OCI-LY7 (cell line): Measurements from ENCODE around the gene TAB2. TPM values are rescaled to one million over a fixed set of nuclear protein-coding genes. Genes with fewer than 3 reads are reported as not detected.

Experiments used
- BruUV-seq: library from RNA; stranded (reverse); fragments of 400-500 nt; replicated peaks from 2 replicates; lab custom pipeline; 2021; lab: Mats Ljungman, UMichigan
- CTCF ChIA-PET: fragments of 300-600 bp; sonication (Branson Sonifier 250); formaldehyde crosslinking; loops from one replicate; lab custom pipeline; 2022; ENCODE audit warnings: antibody characterized with exemption; ENCODE audit not compliant: unreplicated experiment; lab: Charles Lee
- POLR2A ChIA-PET: fragments of 300-600 bp; sonication (Branson Sonifier 250); formaldehyde crosslinking; loops from one replicate; lab custom pipeline; 2022; ENCODE audit warnings: antibody characterized with exemption; lab: Charles Lee
- DNase-seq: peaks from one replicate; pipeline ENCODE4 v3.0.0-alpha.2; 2015; ENCODE audit warnings: low spot score
- H2AFZ ChIP-seq: fragments of 200-600 bp; sonication (generic), shearing (Covaris generic); 2 replicates; pipeline ENCODE4 v1.6.1; 2014; ENCODE audit warnings: mild to moderate bottlenecking, antibody characterized with exemption, low read length, moderate library complexity
- H3K27ac ChIP-seq: fragments of 200-600 bp; sonication (generic); 2 replicates; pipeline ENCODE4 v1.5.1; 2014; ENCODE audit warnings: mixed run types, low read depth, mild to moderate bottlenecking, moderate library complexity, low read length, inconsistent platforms; ENCODE audit not compliant: poor library complexity, severe bottlenecking
- H3K36me3 ChIP-seq: fragments of 200-600 bp; sonication (generic); 2 replicates; pipeline ENCODE4 v1.6.1; 2014; ENCODE audit warnings: mild to moderate bottlenecking, antibody characterized with exemption, low read length, moderate library complexity, mixed read lengths; ENCODE audit not compliant: insufficient read depth
- H3K4me1 ChIP-seq: fragments of 200-600 bp; sonication (generic); 2 replicates; pipeline ENCODE4 v1.5.1; 2014; ENCODE audit warnings: mild to moderate bottlenecking, low read length; ENCODE audit not compliant: insufficient read depth, poor library complexity, severe bottlenecking
- H3K4me2 ChIP-seq: fragments of 200-600 bp; sonication (generic); 2 replicates; pipeline ENCODE4 v1.6.1; 2014; ENCODE audit warnings: mild to moderate bottlenecking, low read length
- H3K4me3 ChIP-seq: fragments of 200-600 bp; sonication (generic); 2 replicates; pipeline ENCODE4 v1.5.1; 2014; ENCODE audit warnings: mild to moderate bottlenecking, low read depth, low read length; ENCODE audit not compliant: poor library complexity, severe bottlenecking
- H3K79me2 ChIP-seq: fragments of 200-600 bp; sonication (generic); 2 replicates; pipeline ENCODE4 v1.6.1; 2016; ENCODE audit warnings: low read depth, mild to moderate bottlenecking, low read length, moderate library complexity, mixed read lengths; ENCODE audit not compliant: insufficient read depth
- H3K9me2 ChIP-seq: fragments of 200-600 bp; sonication (generic); 2 replicates; pipeline ENCODE4 v1.6.1; 2016; ENCODE audit warnings: mild to moderate bottlenecking, low read length, mixed read lengths; ENCODE audit not compliant: insufficient read depth
- H3K9me3 ChIP-seq: fragments of 200-600 bp; sonication (generic); 2 replicates; pipeline ENCODE4 v1.6.1; 2014; ENCODE audit warnings: mild to moderate bottlenecking, mixed run types, low read length, mixed read lengths
- H4K20me1 ChIP-seq: fragments of 200-600 bp; sonication (generic); 2 replicates; pipeline ENCODE4 v1.6.1; 2014; ENCODE audit warnings: mild to moderate bottlenecking, antibody characterized with exemption, low read length, moderate library complexity, mixed read lengths; ENCODE audit not compliant: insufficient read depth
- CTCF ChIP-seq: fragments of 200-600 bp; sonication (generic); conservative IDR thresholded peaks from 2 replicates; pipeline ENCODE4 v1.5.1; 2014; ENCODE audit warnings: mild to moderate bottlenecking, antibody characterized with exemption, low read length, moderate library complexity, mixed read lengths
- EZH2phosphoT487 ChIP-seq: fragments of 200-600 bp; sonication (generic); IDR thresholded peaks from 2 replicates; pipeline ENCODE4 v1.6.1; 2018; ENCODE audit warnings: low read depth, borderline replicate concordance, mild to moderate bottlenecking, mixed run types, antibody characterized with exemption, low read length, moderate library complexity, mixed read lengths
- intact Hi-C: fragments of 100-400 bp; cut with micrococcal nuclease; formaldehyde crosslinking; loops from one replicate; pipeline ENCODE4 v1.10.0; 2022; ENCODE audit not compliant: unreplicated experiment
- total RNA-seq, 2 experiments: library from RNA; depleted of rRNA in 1 of 2; stranded (reverse); fragments of >200 nt in 1 of 2; shearing (Covaris generic) in 1 of 2; gene quantifications; 2 replicates each; pipeline ENCODE4 v1.2.3, GENCODE V29; 2014 to 2022

TAB2 gene
- total RNA-seq, 2 experiments from 2014 or later: 17.3 to 35.8 TPM

- H3K36me3 ChIP-seq: no peaks in the 10 kb centered on the region
- H3K4me2 ChIP-seq: no peak overlapping the region
- H3K4me3 ChIP-seq: no peak overlapping the region
- no peaks in the 10 kb centered on the region for H3K9me2 ChIP-seq
- no peak overlapping the region for H3K27ac ChIP-seq
- H2AFZ ChIP-seq: no peak overlapping the region
- DNase-seq: no peak
- H3K79me2 ChIP-seq: no peaks in the 10 kb centered on the region
- intact Hi-C loops: loop anchor here (10.0 kb wide), 1 partner anchor 204 kb away; no protein-coding TSS in a partner anchor
- no TSS peak for BruUV-seq
- TF ChIP-seq EZH2phosphoT487 (no peak), CTCF (no peak)
- ChIA-PET CTCF (no interaction called here), POLR2A (no interaction called here)
- H3K9me3 ChIP-seq: no peaks in the 10 kb centered on the region
- H4K20me1 ChIP-seq: no peaks in the 10 kb centered on the region
- peaks cover 5% of the 10 kb centered on the region for H3K4me1 ChIP-seq
These were observed 6.2 kb upstream of the TAB2 start for GRCh38 chr6:149311293-149311692.

GRCh38 chr6:149311766-149312165 is 5.7 kb upstream of the TAB2 start:
- H3K9me3 ChIP-seq: no peaks in the 10 kb centered on the region
- ChIA-PET CTCF (no interaction called here), POLR2A (interaction anchor here (0.6 kb wide), 1 partner anchor 12 kb away, joined by 4 read pairs; no protein-coding TSS in a partner anchor)
- H3K79me2 ChIP-seq: no peaks in the 10 kb centered on the region
- H3K27ac ChIP-seq: no peak overlapping the region
- peaks cover 6% of the 10 kb centered on the region for H3K4me1 ChIP-seq
- H2AFZ ChIP-seq: no peak overlapping the region
- H3K9me2 ChIP-seq: no peaks in the 10 kb centered on the region
- no peak overlapping the region for H3K4me2 ChIP-seq
- no peak for TF ChIP-seq EZH2phosphoT487
- no peak for TF ChIP-seq CTCF
- H4K20me1 ChIP-seq: no peaks in the 10 kb centered on the region
- intact Hi-C loops: loop anchor here (10.0 kb wide), 1 partner anchor 203 kb away; no protein-coding TSS in a partner anchor
- H3K36me3 ChIP-seq: no peaks in the 10 kb centered on the region
- BruUV-seq: no TSS peak
- DNase-seq: no peak
- no peak overlapping the region for H3K4me3 ChIP-seq

- no peak overlapping the region for H2AFZ ChIP-seq
- no peaks in the 10 kb centered on the region for H3K36me3 ChIP-seq
- DNase-seq: no peak
- no peak overlapping the region for H3K27ac ChIP-seq
- H3K9me2 ChIP-seq: no peaks in the 10 kb centered on the region
- no peak overlapping the region for H3K4me2 ChIP-seq
- intact Hi-C loops: loop anchor here (10.0 kb wide), 1 partner anchor 202 kb away; no protein-coding TSS in a partner anchor
- ChIA-PET CTCF (no interaction called here), POLR2A (no interaction called here)
- no peaks in the 10 kb centered on the region for H3K79me2 ChIP-seq
- H4K20me1 ChIP-seq: no peaks in the 10 kb centered on the region
- H3K9me3 ChIP-seq: no peaks in the 10 kb centered on the region
- H3K4me3 ChIP-seq: no peak overlapping the region
- no TSS peak for BruUV-seq
- TF ChIP-seq EZH2phosphoT487 (no peak), CTCF (no peak)
- peaks cover 6% of the 10 kb centered on the region for H3K4me1 ChIP-seq
These were observed 4.4 kb upstream of the TAB2 start for GRCh38 chr6:149313070-149313469.
